Vagina (tissue), 2 donors: ENCODE data around the gene ZNF174. TPM values are rescaled to one million over a fixed set of nuclear protein-coding genes. Genes with fewer than 3 reads are reported as not detected.
A peak's percentile ranks its signal among the peaks of the same experiment; 100 is the strongest.

Experiments
- DNase-seq, 2 donors: peaks; one replicate each; pipeline ENCODE4 v3.0.0-alpha.2; 2017; ENCODE audit errors: extremely low spot score in 2 of 2
- H3K27ac ChIP-seq: fragments of 200-600 bp; sonication (generic); one replicate; pipeline ENCODE4 v1.5.1; 2019
- H3K27me3 ChIP-seq: fragments of 200-600 bp; sonication (generic); one replicate; pipeline ENCODE4 v1.5.1; 2019
- H3K36me3 ChIP-seq, 2 donors: fragments of 200-600 bp; sonication (generic); one replicate each; pipeline ENCODE4 v1.5.1; 2017 to 2019
- H3K4me1 ChIP-seq: fragments of 200-600 bp; sonication (generic); one replicate; pipeline ENCODE4 v1.5.1; 2019
- H3K4me3 ChIP-seq, 2 donors: fragments of 200-600 bp; sonication (generic); 1 replicate in 1 of 2; 2 replicates in 1 of 2; pipeline ENCODE4 v1.5.1; 2016 to 2019
- H3K9me3 ChIP-seq: fragments of 200-600 bp; sonication (generic); one replicate; pipeline ENCODE4 v1.5.1; 2019
- CTCF ChIP-seq, 3 experiments: fragments of 450-650 bp in 2 of 3; fragments of 200-600 bp in 1 of 3; sonication (generic) in 1 of 3; IDR thresholded peaks; one replicate each; pipeline ENCODE4 v1.5.1; 2017 to 2019; ENCODE audit warnings: antibody characterized with exemption in 3 of 3, mild to moderate bottlenecking in 2 of 3, moderate library complexity in 2 of 3
- POLR2A ChIP-seq, 2 donors: fragments of 450-650 bp; IDR thresholded peaks; one replicate each; pipeline ENCODE4 v1.6.1; 2017; ENCODE audit warnings: antibody characterized with exemption in 2 of 2, mild to moderate bottlenecking in 2 of 2, moderate library complexity in 2 of 2
- POLR2AphosphoS5 ChIP-seq, 2 donors: sonication (generic); formaldehyde crosslinking; IDR thresholded peaks; one replicate each; pipeline ENCODE4 v1.9.0; 2017; ENCODE audit warnings: antibody characterized with exemption in 2 of 2, mild to moderate bottlenecking in 2 of 2, low read depth in 1 of 2; ENCODE audit not compliant: insufficient read depth in 1 of 2
- intact Hi-C: fragments of 100-400 bp; cut with DNase I; formaldehyde crosslinking; loops from one replicate; pipeline ENCODE4 v1.15.1; 2023
- total RNA-seq: library from RNA; depleted of rRNA; stranded (reverse); fragments of >200 nt; gene quantifications from one replicate; pipeline ENCODE4 v1.2.3, GENCODE V29; 2016

ZNF174 gene
- total RNA-seq, 1 donor from 2014 or later, result 14.0 TPM

GRCh38 chr16:3401719-3402397 lies 843 bp downstream of the ZNF174 start:
- Histone ChIP-seq H3K4me1 (peaks cover 34% of the 10 kb centered on the region), H3K9me3 (peaks cover 21% of the 10 kb centered on the region), H3K27me3 (no peaks in the 10 kb centered on the region), H3K36me3 (peaks cover 0 to 56% of the 10 kb centered on the region in 2 donors), H3K4me3 (peak overlapping the region; percentile 72 to 98), H3K27ac (peak overlapping the region; percentile 70)
- no peak for DNase-seq
- intact Hi-C loops, result no loop called here
- TF ChIP-seq POLR2AphosphoS5 (IDR thresholded peaks at IDR 0.05; ENCODE audit: insufficient read depth in 1 of 2, low read depth in 1 of 2) (no peak), CTCF (IDR thresholded peaks at IDR 0.05) (no peak), POLR2A (IDR thresholded peaks at IDR 0.05) (no peak)

GRCh38 chr16:3408561-3409197 lies 7.7 kb downstream of the ZNF174 start:
- Histone ChIP-seq H3K4me1 (peaks cover 4% of the 10 kb centered on the region), H3K4me3 (no peak overlapping the region), H3K27ac (no peak overlapping the region), H3K27me3 (no peaks in the 10 kb centered on the region), H3K36me3 (peaks cover 0 to 72% of the 10 kb centered on the region in 2 donors), H3K9me3 (peaks cover 69% of the 10 kb centered on the region)
- TF ChIP-seq POLR2A (IDR thresholded peaks at IDR 0.05) (no peak), CTCF (IDR thresholded peaks at IDR 0.05) (no peak), POLR2AphosphoS5 (IDR thresholded peaks at IDR 0.05; ENCODE audit: insufficient read depth in 1 of 2, low read depth in 1 of 2) (no peak)
- intact Hi-C loops, result no loop called here
- no peak for DNase-seq

- Histone ChIP-seq H3K9me3 (peaks cover 49% of the 10 kb centered on the region), H3K27me3 (no peaks in the 10 kb centered on the region), H3K27ac (no peak overlapping the region), H3K4me3 (no peak overlapping the region), H3K36me3 (peaks cover 0 to 21% of the 10 kb centered on the region in 2 donors), H3K4me1 (no peaks in the 10 kb centered on the region)
- intact Hi-C loops, result no loop called here
- DNase-seq, result no peak
- TF ChIP-seq CTCF (IDR thresholded peaks at IDR 0.05) (no peak), POLR2AphosphoS5 (IDR thresholded peaks at IDR 0.05; ENCODE audit: insufficient read depth in 1 of 2, low read depth in 1 of 2) (no peak), POLR2A (IDR thresholded peaks at IDR 0.05) (no peak)
Measured at GRCh38 chr16:3413730-3414379, 12.8 kb downstream of the ZNF174 start.

- peaks cover 0 to 11% of the 10 kb centered on the region in 2 donors for H3K36me3 ChIP-seq
- no peak for DNase-seq
- intact Hi-C loops, result no loop called here
- H3K4me3 ChIP-seq, result peak overlapping the region; percentile 15 to 19
- H3K27ac ChIP-seq, result no peak overlapping the region
- H3K4me1 ChIP-seq, result no peaks in the 10 kb centered on the region
- no peaks in the 10 kb centered on the region for H3K9me3 ChIP-seq
- H3K27me3 ChIP-seq, result no peaks in the 10 kb centered on the region
- TF ChIP-seq POLR2A (IDR thresholded peaks at IDR 0.05) (no peak), POLR2AphosphoS5 (IDR thresholded peaks at IDR 0.05; ENCODE audit: insufficient read depth in 1 of 2, low read depth in 1 of 2) (no peak), CTCF (IDR thresholded peaks at IDR 0.05) (no peak)
Measured at GRCh38 chr16:3431779-3432219, 30.8 kb downstream of the ZNF174 start.
